GM19023 (cell line): ENCODE data around the gene PPIL1.
A peak's percentile ranks its signal among the peaks of the same experiment; 100 is the strongest.
"Not testable (repeated sequence)": the region's sequence is repeated elsewhere in the genome, so short reads cannot be mapped to it uniquely, and the experiment has no call there.

Experiments
- ATAC-seq: cut with Tn5 transposase; IDR thresholded peaks from one replicate; pipeline ENCODE4 v1.9.1; 2021; ENCODE audit warnings: mild to moderate bottlenecking, moderate library complexity; ENCODE audit not compliant: unreplicated experiment

Gene PPIL1

GRCh38 chr6:36874443-36875249, at the start of gene PPIL1:
Gene PPIL1, minus strand, starts transcription at chr6:36874803. Its CDS starts 31 bp downstream, at chr6:36874772.
- peak; percentile 77 for ATAC-seq

- ATAC-seq, result no peak
These were observed 49.5 kb upstream of the PPIL1 start for GRCh38 chr6:36924131-36924530.

GRCh38 chr6:36920546-36920945, 45.9 kb upstream of the PPIL1 start:
- ATAC-seq, result no peak

- no peak for ATAC-seq
These were observed 45.4 kb upstream of the PPIL1 start for GRCh38 chr6:36920049-36920448.

GRCh38 chr6:36917541-36918193, 43.1 kb upstream of the PPIL1 start:
- no peak for ATAC-seq

- no peak for ATAC-seq
These were observed 41.5 kb upstream of the PPIL1 start for GRCh38 chr6:36916126-36916525.

GRCh38 chr6:36915599-36915998, 41.0 kb upstream of the PPIL1 start:
- no peak for ATAC-seq

- no peak for ATAC-seq
These were observed 39.7 kb upstream of the PPIL1 start for GRCh38 chr6:36914227-36914794.

- ATAC-seq, result no peak
These were observed 38.5 kb upstream of the PPIL1 start for GRCh38 chr6:36913082-36913481.

GRCh38 chr6:36912586-36912985, 38.0 kb upstream of the PPIL1 start:
- peak; percentile 87 for ATAC-seq

GRCh38 chr6:36912030-36912454, 37.4 kb upstream of the PPIL1 start:
- peak; percentile 26 for ATAC-seq

- no peak for ATAC-seq
These were observed 34.1 kb upstream of the PPIL1 start for GRCh38 chr6:36908747-36909146.

GRCh38 chr6:36907781-36908180, 33.2 kb upstream of the PPIL1 start:
- ATAC-seq, result no peak

GRCh38 chr6:36906539-36907325, 32.1 kb upstream of the PPIL1 start:
- no peak for ATAC-seq

GRCh38 chr6:36904851-36905393, 30.3 kb upstream of the PPIL1 start:
- ATAC-seq, result no peak

- no peak for ATAC-seq
These were observed 29.5 kb upstream of the PPIL1 start for GRCh38 chr6:36904114-36904513.

GRCh38 chr6:36897609-36898008, 23.0 kb upstream of the PPIL1 start:
- ATAC-seq, result no peak

- ATAC-seq, result no peak
These were observed 19.7 kb upstream of the PPIL1 start for GRCh38 chr6:36893976-36894932.

GRCh38 chr6:36891153-36891552, 16.6 kb upstream of the PPIL1 start:
- ATAC-seq, result not testable (repeated sequence)
